GM12874 (cell line): ENCODE data around the gene PNO1.
A peak's percentile ranks its signal among the peaks of the same experiment; 100 is the strongest.

Experiments used
- TF ChIP-seq, protein P1 (sequence below): IDR thresholded peaks from 2 replicates; pipeline ENCODE4 v1.5.1; 2011; ENCODE audit warnings: low read depth, mild to moderate bottlenecking, control low read depth, low read length, moderate library complexity; ENCODE audit not compliant: insufficient read depth

PNO1 gene

DNA sequence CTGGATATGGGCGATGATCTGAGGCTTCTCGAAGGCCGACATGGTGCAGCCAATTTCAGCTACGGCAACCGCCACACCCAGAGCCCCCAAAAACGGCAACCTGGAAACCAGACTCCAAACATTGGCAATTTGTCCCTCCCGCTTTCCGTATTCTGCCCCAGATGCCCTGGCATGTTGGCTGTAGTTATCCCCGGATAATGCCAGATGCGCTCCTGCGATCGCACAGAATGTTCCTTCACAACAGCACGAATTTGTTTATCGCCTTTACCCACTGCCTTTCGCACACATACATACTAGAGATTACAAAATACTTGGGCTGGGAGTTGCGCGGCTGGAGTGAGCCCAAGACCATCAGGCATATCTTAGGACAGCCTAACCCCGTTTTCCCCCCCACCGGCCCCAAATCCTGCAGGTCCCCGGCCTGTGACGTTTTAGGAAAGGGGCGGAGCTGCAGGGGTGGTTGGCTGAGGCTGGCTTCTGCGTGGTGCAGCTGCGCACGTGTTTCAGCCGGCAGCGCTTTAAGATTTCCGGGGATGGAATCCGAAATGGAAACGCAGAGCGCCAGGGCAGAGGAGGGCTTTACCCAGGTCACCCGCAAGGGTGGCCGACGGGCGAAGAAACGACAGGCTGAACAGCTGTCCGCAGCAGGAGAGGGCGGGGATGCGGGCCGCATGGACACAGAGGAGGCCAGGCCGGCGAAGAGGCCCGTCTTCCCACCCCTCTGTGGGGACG is at the start of gene PNO1:
TSS of gene PNO1 (plus strand) at position 487 of the 732 bp plus-strand sequence. CDS start at position 534, 47 bp downstream.
- TF ChIP-seq, protein P1, sequence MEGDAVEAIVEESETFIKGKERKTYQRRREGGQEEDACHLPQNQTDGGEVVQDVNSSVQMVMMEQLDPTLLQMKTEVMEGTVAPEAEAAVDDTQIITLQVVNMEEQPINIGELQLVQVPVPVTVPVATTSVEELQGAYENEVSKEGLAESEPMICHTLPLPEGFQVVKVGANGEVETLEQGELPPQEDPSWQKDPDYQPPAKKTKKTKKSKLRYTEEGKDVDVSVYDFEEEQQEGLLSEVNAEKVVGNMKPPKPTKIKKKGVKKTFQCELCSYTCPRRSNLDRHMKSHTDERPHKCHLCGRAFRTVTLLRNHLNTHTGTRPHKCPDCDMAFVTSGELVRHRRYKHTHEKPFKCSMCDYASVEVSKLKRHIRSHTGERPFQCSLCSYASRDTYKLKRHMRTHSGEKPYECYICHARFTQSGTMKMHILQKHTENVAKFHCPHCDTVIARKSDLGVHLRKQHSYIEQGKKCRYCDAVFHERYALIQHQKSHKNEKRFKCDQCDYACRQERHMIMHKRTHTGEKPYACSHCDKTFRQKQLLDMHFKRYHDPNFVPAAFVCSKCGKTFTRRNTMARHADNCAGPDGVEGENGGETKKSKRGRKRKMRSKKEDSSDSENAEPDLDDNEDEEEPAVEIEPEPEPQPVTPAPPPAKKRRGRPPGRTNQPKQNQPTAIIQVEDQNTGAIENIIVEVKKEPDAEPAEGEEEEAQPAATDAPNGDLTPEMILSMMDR: no peak

DNA sequence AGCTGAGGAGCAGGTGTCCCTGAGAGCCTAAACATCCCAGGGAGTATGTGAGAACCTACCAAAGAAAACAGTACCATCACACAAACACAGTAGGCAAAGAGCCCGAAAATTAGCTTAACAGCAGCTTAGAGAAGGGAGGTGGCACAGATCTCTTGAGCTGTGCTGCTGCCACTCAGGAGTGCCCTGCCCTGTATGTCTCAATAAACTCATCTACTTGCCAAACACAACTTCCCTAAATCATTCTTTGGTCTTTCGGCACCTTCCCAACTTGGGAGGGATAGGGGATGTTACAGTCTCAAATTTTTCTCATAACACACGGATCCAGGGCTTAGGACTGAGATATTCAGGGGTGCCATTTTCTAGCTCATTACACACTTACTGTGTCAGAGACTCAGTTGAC is 49.6 kb upstream of the PNO1 start:
- TF ChIP-seq, protein P1: no peak

DNA sequence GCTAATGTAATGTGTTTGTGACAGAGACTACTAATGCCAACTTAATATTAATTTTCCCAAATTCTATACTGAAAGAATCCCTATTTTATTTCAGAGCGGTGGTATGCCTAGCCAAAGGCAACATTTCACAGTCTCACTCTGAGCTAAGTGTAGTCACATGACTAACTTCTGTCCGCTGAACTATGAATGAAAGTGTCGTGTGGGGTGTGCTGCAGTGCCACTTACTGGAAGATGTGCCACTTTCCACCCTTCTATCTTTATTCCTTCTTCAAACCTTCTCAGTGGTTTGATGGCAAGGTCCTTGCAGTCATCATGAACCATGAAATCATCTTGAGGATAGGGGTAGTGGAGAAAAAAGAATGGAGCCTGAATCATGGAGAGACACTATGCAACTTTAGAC is 47.6 kb upstream of the PNO1 start:
- TF ChIP-seq, protein P1: no peak

GRCh38 chr2:68115965-68116364 is 41.7 kb upstream of the PNO1 start:
- TF ChIP-seq, protein P1: no peak

GRCh38 chr2:68118816-68119215 is 38.9 kb upstream of the PNO1 start:
- TF ChIP-seq, protein P1: no peak

GRCh38 chr2:68119504-68119903 is 38.2 kb upstream of the PNO1 start:
- TF ChIP-seq, protein P1: no peak

GRCh38 chr2:68121873-68122679 is 35.6 kb upstream of the PNO1 start:
- TF ChIP-seq, protein P1: peak; percentile 94
